ENCODE results near the gene ANAPC7. TPM values are rescaled to one million over a fixed set of nuclear protein-coding genes. Genes with fewer than 3 reads are reported as not detected.
"Not testable (repeated sequence)": the region's sequence is repeated elsewhere in the genome, so short reads cannot be mapped to it uniquely, and the experiment has no call there.

Gene ANAPC7
- total RNA-seq, 2 donors from 2014 or later, result 25.9 to 45.8 TPM

DNA sequence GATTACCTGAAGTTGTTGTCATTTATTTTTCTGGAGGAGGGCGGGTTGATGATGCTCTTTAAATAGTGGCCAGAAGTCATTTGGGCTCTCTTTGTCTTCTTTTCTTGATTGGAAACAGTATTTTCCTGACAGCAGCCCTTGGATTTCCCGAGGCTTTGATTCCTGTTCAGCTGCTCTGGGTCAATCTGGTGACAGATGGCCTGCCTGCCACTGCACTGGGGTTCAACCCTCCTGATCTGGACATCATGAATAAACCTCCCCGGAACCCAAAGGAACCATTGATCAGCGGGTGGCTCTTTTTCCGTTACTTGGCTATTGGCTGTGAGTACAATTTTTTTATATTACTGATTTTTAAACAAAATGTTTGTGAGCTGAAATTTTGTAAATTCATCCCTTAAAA lies 60.4 kb downstream of the ANAPC7 start:
- no peak for DNase-seq
- Histone ChIP-seq H3K4me1 (peaks cover 16% of the 10 kb centered on the region), H3K36me3 (replicated peaks in 1 of 2; ENCODE audit: insufficient read depth in 1 of 2, low read depth in 2 of 2) (peaks cover 25 to 65% of the 10 kb centered on the region in 2 donors), H3K9me3 (no peaks in the 10 kb centered on the region), H3K27me3 (no peaks in the 10 kb centered on the region), H3K27ac (no peak overlapping the region), H3K4me3 (no peak overlapping the region)
- intact Hi-C loops (cut with DNase I), result no loop called here
- ATAC-seq, result no peak
- 86 to 93% methylated on average over 5 of the region's 5 CpGs for WGBS, 2 donors
- TF ChIP-seq, protein P1, sequence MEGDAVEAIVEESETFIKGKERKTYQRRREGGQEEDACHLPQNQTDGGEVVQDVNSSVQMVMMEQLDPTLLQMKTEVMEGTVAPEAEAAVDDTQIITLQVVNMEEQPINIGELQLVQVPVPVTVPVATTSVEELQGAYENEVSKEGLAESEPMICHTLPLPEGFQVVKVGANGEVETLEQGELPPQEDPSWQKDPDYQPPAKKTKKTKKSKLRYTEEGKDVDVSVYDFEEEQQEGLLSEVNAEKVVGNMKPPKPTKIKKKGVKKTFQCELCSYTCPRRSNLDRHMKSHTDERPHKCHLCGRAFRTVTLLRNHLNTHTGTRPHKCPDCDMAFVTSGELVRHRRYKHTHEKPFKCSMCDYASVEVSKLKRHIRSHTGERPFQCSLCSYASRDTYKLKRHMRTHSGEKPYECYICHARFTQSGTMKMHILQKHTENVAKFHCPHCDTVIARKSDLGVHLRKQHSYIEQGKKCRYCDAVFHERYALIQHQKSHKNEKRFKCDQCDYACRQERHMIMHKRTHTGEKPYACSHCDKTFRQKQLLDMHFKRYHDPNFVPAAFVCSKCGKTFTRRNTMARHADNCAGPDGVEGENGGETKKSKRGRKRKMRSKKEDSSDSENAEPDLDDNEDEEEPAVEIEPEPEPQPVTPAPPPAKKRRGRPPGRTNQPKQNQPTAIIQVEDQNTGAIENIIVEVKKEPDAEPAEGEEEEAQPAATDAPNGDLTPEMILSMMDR (IDR thresholded peaks at IDR 0.05), result no peak

DNA sequence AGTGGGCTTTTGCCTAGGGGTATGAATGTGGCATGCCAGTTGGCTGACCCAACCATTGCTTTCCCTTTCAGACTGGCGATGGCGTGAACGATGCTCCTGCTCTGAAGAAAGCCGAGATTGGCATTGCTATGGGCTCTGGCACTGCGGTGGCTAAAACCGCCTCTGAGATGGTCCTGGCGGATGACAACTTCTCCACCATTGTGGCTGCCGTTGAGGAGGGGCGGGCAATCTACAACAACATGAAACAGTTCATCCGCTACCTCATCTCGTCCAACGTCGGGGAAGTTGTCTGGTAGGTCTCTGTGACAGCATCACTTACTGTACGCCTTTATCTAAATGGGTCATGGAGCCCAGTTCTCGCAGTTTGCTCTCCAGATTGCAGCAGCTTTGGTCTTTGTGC lies 61.4 kb downstream of the ANAPC7 start:
- TF ChIP-seq POLR2A (IDR thresholded peaks at IDR 0.05), result no peak
- TF ChIP-seq, protein P1 (IDR thresholded peaks at IDR 0.05), result no peak
- ATAC-seq (no peak), DNase-seq (no peak)
- intact Hi-C loops (cut with DNase I), result no loop called here
- H3K4me3 ChIP-seq, result no peak overlapping the region
- H3K27ac ChIP-seq, result no peak overlapping the region
- 92 to 95% methylated on average over 15 of the region's 15 CpGs for WGBS, 2 donors
- H3K4me1 ChIP-seq, result peaks cover 16% of the 10 kb centered on the region
- peaks cover 17 to 58% of the 10 kb centered on the region in 2 donors for H3K36me3 ChIP-seq (replicated peaks in 1 of 2; ENCODE audit: insufficient read depth in 1 of 2, low read depth in 2 of 2)
- no peaks in the 10 kb centered on the region for H3K27me3 ChIP-seq
- H3K9me3 ChIP-seq, result no peaks in the 10 kb centered on the region

DNA sequence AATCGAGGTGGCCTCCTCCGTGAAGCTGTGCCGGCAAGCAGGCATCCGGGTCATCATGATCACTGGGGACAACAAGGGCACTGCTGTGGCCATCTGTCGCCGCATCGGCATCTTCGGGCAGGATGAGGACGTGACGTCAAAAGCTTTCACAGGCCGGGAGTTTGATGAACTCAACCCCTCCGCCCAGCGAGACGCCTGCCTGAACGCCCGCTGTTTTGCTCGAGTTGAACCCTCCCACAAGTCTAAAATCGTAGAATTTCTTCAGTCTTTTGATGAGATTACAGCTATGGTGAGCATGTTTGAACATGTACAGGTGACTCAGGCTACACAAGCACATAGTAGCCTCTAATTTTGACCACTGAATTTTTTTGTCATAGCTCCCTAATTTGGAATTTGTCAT lies 62.8 kb downstream of the ANAPC7 start:
- ATAC-seq (no peak), DNase-seq (no peak)
- Histone ChIP-seq H3K27ac (no peak overlapping the region), H3K36me3 (replicated peaks in 1 of 2; ENCODE audit: insufficient read depth in 1 of 2, low read depth in 2 of 2) (peaks cover 13 to 59% of the 10 kb centered on the region in 2 donors), H3K27me3 (no peaks in the 10 kb centered on the region), H3K4me3 (no peak overlapping the region), H3K4me1 (peaks cover 16% of the 10 kb centered on the region), H3K9me3 (no peaks in the 10 kb centered on the region)
- TF ChIP-seq POLR2A (IDR thresholded peaks at IDR 0.05), result no peak
- TF ChIP-seq, protein P1 (IDR thresholded peaks at IDR 0.05), result no peak
- intact Hi-C loops (cut with DNase I), result no loop called here
- 92 to 93% methylated on average over 18 of the region's 18 CpGs for WGBS, 2 donors

DNA sequence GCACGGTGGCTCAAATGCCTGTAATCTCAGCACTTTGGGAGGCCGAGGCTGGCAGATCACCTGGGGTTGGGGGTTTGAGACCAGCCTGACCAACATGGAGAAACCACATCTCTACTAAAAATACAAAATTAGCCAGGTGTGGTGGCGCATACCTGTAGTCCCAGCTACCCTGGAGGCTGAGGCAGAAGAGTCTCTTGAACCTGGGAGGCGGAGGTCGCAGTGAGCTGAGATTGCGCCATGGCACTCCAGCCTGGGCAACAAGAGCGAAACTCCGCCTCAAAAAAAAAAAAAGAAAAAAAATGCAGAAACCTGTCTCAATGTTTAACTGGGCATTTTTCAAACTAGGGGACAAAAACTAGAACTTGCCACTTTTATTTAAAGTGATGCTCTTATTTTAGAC lies 63.2 kb downstream of the ANAPC7 start:
- WGBS, 2 donors, result 86 to 91% methylated on average over 8 of the region's 8 CpGs
- intact Hi-C loops (cut with DNase I); H3K27me3 ChIP-seq; DNase-seq; ATAC-seq; H3K9me3 ChIP-seq; H3K4me3 ChIP-seq; H3K27ac ChIP-seq: not testable (repeated sequence)
- peaks cover 16% of the 10 kb centered on the region for H3K4me1 ChIP-seq
- peaks cover 11 to 58% of the 10 kb centered on the region in 2 donors for H3K36me3 ChIP-seq (replicated peaks in 1 of 2; ENCODE audit: insufficient read depth in 1 of 2, low read depth in 2 of 2)

DNA sequence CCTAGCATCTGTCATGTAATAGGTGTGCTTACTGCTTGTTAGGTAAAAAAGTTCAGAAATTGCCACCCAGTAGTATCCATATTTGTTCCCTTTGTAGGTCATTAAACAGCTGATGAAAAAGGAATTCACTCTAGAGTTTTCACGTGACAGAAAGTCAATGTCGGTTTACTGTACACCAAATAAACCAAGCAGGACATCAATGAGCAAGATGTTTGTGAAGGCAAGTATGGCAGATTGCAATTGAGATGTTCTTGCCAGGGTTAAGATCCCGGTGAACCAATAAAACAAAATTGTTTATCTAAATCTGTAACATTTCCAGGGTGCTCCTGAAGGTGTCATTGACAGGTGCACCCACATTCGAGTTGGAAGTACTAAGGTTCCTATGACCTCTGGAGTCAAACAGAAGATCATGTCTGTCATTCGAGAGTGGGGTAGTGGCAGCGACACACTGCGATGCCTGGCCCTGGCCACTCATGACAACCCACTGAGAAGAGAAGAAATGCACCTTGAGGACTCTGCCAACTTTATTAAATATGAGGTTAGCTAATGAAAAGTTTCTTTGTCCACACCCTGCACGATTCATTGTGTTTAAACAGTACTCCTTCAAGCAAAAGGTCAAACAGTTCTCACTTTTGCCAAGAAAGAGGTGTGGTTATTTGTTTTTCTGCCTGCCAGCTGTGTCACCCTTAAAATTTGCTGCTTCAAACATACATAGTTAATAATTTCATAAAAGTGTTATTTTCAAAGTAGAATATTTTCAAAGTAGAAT lies 64.1 kb downstream of the ANAPC7 start:
- no peak for TF ChIP-seq POLR2A (IDR thresholded peaks at IDR 0.05)
- TF ChIP-seq, protein P1 (IDR thresholded peaks at IDR 0.05), result no peak
- no peaks in the 10 kb centered on the region for H3K27me3 ChIP-seq
- 12 to 23% methylated on average over 8 of the region's 8 CpGs for WGBS, 2 donors
- peaks cover 8 to 49% of the 10 kb centered on the region in 2 donors for H3K36me3 ChIP-seq (replicated peaks in 1 of 2; ENCODE audit: insufficient read depth in 1 of 2, low read depth in 2 of 2)
- no peak for DNase-seq
- peak overlapping the region in 2 of 4 donors; percentile 8 to 16 for H3K27ac ChIP-seq
- ATAC-seq, result no peak
- H3K9me3 ChIP-seq, result no peaks in the 10 kb centered on the region
- intact Hi-C loops (cut with DNase I), result no loop called here
- H3K4me1 ChIP-seq, result peaks cover 16% of the 10 kb centered on the region
- no peak overlapping the region for H3K4me3 ChIP-seq

Measured in body of pancreas (tissue), 4 donors.